Astrocyte of the hippocampus (primary cell): ENCODE measurements around the gene C1QTNF2.

Experiments
- DNase-seq: peaks from one replicate; pipeline ENCODE4 v3.0.0; 2011; ENCODE audit warnings: low read depth, low spot score

C1QTNF2 gene

GRCh38 chr5:160305319-160305718 lies 65.1 kb downstream of the C1QTNF2 start:
- no peak for DNase-seq

- no peak for DNase-seq
Observed at GRCh38 chr5:160303690-160304089, 66.7 kb downstream of the C1QTNF2 start.

GRCh38 chr5:160298189-160298588 lies 72.2 kb downstream of the C1QTNF2 start:
- no peak for DNase-seq

- DNase-seq = no peak
Observed at GRCh38 chr5:160297776-160298175, 72.7 kb downstream of the C1QTNF2 start.
